Non-pigmented ciliary epithelial cell (primary cell): ENCODE results near the gene STX1A.

Experiments
- DNase-seq: peaks from one replicate; pipeline ENCODE4 v3.0.0-alpha.2; 2010; ENCODE audit warnings: low read depth

The STX1A gene

DNA sequence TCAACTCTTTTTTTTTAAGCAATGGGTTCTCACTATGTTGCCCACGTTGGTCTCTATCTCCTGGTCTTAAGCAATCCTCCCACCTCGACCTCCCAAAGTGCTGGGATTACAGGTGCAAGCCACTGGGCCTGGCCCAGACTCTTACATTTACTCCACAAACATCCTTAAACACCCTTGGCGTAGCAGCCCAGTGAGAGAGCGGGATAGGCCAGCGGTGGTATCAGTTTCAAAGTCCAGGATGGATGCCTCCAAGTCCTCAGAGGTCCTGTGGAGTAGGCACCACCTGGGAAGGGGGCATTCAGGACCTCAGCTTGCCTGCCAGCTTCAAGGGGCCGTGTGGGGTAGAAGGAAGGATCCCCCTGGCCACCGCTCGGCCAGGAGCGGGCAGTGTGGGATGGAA is 69.9 kb downstream of the STX1A start:
- DNase-seq = no peak
